Activated CD8-positive, alpha-beta memory T cell treated with anti-CD3 and anti-CD28 coated beads, Interleukin-2, amount 50 U/mL, for 24 hours (primary cell): ENCODE results near the gene SSX2IP.
"Not testable (repeated sequence)": the region's sequence is repeated elsewhere in the genome, so short reads cannot be mapped to it uniquely, and the experiment has no call there.

Source experiments
- DNase-seq: peaks from one replicate; pipeline ENCODE4 v3.0.0-alpha.2; 2020; ENCODE audit errors: extremely low read depth

The SSX2IP gene, protein sequence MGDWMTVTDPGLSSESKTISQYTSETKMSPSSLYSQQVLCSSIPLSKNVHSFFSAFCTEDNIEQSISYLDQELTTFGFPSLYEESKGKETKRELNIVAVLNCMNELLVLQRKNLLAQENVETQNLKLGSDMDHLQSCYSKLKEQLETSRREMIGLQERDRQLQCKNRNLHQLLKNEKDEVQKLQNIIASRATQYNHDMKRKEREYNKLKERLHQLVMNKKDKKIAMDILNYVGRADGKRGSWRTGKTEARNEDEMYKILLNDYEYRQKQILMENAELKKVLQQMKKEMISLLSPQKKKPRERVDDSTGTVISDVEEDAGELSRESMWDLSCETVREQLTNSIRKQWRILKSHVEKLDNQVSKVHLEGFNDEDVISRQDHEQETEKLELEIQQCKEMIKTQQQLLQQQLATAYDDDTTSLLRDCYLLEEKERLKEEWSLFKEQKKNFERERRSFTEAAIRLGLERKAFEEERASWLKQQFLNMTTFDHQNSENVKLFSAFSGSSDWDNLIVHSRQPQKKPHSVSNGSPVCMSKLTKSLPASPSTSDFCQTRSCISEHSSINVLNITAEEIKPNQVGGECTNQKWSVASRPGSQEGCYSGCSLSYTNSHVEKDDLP

DNA sequence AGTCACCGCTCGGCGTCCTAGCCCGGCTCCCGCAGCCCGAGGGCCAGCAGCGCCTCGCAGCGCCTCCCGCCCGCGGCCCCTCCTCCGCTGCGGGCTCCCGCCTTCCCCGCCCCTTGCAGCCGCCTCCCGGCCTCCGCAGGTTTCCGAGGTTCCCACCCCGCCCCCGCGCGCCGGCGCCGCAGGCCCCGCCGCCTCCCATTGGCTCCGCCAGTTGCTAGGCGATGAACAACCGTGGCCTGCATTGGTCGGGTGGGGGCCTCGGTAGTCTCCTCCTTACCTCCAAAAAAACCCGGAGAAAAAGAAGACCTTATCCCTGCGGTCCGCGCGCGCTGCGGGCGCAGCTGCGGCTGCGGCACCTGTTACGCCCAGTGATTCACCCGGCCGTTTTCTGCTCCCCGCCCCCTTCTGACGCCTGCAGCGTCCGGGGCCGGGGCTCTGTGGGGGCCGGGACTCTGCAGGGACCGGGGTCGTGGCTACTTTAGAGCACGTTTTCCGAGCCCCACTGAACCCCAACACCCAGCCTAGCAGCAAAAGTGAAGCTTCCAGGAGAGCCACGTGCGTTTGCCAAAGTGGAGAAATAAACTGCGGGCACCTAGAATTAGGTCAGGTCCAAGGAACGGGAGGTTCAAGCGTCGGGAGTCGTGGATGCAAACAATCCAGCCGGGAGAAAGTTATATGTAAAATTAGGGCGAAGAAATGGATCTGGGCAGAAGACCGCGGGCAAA, at the start of gene SSX2IP:
TSS of gene SSX2IP (minus strand) at position 65 of the 725 bp plus-strand sequence. CDS start 19,242 bp downstream, outside the sequence.
- peak; percentile 99 for DNase-seq

GRCh38 chr1:84738237-84738636, 48.0 kb upstream of the SSX2IP start:
- DNase-seq = no peak

GRCh38 chr1:84737590-84737989, 47.3 kb upstream of the SSX2IP start:
- no peak for DNase-seq

GRCh38 chr1:84736944-84737343, 46.7 kb upstream of the SSX2IP start:
- DNase-seq = no peak

GRCh38 chr1:84736445-84736844, 46.2 kb upstream of the SSX2IP start:
- DNase-seq = no peak

GRCh38 chr1:84735483-84735882, 45.2 kb upstream of the SSX2IP start:
- no peak for DNase-seq

DNA sequence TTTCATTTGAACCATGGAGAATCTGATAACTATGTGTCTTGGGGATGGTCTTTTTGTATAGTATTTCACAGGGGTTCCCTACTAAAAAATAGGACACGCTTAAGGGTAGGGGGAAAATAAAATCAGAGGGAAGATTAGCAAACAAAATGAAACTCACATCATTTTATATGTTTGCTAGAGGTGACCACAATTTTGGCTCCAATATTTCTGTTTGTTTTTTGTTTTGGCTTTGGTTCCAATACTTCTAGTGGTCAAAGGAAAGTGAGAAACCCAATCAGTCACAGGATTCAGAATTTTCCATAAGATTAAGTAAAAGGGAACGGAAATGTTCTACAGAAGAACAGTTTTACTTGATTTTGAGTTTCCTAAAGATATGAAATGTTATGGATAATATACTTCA, 42.3 kb upstream of the SSX2IP start:
- no peak for DNase-seq

GRCh38 chr1:84731519-84731918, 41.3 kb upstream of the SSX2IP start:
- DNase-seq = no peak

- DNase-seq = not testable (repeated sequence)
Observed at GRCh38 chr1:84727711-84728110, 37.5 kb upstream of the SSX2IP start.

- no peak for DNase-seq
Observed at GRCh38 chr1:84726593-84727499, 36.6 kb upstream of the SSX2IP start.

DNA sequence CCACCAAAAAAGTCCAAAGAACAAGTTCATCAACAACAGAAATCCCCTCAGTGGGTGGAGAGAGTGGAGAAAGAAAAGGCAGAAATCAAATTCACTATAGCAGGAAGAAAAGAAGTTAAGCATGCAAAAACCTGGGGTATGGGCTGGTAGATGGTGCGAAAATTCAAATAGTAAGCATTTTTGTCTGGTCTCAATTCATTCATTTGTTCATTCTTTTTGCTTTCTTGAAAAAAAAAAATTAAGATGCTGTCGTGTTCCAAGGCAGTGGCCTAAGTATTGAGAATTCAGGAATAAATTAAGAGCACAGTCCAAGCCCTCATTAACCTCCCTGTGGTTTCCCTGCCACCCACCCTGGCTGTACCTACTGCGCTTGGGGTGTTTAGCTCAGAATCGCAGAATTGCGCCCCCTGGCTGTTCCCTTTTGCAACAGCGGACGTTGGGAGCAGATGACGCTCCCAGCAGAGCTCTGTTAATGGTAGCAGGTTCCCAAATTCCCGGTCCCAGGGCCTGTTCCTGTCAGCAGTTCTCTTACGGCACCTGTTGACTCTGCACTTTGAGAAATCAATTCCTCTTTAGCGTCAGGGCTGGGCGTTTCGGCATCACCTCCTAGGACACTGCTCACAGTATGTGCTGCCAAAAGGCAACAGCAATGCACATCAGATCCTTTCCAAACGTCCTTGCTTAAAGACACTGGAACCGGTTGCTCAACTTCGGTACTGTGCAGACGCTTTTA, 34.0 kb upstream of the SSX2IP start:
- no peak for DNase-seq

GRCh38 chr1:84722794-84723193, 32.5 kb upstream of the SSX2IP start:
- DNase-seq = no peak

GRCh38 chr1:84721872-84722271, 31.6 kb upstream of the SSX2IP start:
- not testable (repeated sequence) for DNase-seq

DNA sequence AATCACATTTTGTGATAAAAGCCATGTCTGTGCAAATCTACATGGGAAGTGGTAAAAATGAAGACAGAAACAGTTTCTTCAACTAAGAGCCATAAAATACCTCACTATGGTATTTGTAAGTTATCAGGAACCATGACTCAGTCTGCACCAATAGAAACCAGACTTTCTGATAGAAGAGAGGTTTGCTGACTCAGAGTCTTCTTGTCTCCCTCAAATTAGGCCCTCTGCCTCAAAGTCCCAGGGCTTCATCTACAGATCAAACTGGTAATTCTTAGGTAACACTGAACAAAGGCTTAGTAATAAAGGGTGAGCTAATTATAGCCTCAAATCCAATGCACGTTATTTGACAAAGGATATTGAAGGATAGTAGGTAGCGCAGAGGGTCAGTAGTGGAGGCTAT, 30.9 kb upstream of the SSX2IP start:
- DNase-seq = no peak

- no peak for DNase-seq
Observed at GRCh38 chr1:84720221-84720780, 30.0 kb upstream of the SSX2IP start.

DNA sequence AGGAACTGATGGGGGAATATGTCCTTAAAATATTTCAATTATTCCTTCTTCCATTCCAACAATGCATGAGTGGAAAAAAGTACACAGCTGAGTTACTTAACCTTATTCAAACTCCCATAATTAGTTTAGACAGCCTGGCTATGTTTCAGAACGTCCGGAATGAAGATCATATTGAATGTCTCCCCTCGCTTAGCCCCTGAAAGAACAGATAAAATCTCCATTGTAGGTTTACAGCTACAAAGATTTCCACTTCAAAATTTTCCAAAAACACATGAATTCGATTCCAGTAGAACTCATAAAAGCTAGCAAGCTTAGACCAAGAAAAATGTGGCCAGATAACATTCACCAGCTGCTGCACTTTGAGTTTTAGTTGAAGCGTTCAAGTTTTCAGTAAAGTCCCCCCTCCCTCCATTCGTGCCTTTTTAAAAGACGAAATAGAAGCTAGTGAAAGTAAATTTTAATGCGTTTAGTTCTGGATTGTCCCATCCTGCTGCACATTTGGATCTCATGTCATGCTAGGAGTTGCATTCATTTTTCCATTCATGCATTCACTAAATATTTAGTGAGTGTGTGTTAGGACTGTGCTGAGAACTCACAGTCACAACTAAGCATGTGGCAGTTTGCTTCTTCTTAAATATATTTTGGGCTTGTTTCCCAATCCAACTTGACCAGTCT, 29.4 kb upstream of the SSX2IP start:
- DNase-seq = no peak

DNA sequence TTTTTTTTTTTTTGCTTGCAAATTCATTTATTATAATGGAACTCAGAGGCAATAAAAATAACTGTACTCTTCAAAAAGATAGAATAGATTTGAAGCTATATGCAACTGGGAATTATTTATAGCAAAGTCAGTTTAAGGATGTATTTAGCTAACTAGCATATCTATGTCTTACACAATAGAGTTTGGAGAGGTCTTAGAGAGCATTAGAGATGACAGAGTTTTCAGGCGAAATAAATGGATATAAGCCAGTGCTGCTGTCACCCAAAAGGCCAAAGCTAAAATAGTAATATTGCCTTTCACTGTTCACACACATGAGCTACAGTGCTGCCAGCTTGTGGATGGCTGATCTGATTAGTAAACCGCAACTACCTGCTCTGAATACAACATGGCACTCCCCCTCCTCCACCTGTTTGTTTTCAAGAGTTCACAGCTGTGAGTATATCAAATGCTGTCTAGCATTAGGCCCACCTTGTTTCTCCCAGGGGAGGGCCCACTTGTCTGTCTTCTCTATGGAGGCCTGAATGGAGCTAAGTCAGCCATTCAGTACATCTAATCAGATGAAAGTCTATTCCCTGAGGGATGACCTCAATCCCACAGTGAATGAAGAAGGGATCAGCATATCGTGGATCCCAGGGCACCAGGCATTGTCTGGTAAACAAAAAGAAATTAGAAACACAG, 25.2 kb upstream of the SSX2IP start:
- no peak for DNase-seq

- DNase-seq = no peak
Observed at GRCh38 chr1:84712276-84712874, 22.1 kb upstream of the SSX2IP start.

DNA sequence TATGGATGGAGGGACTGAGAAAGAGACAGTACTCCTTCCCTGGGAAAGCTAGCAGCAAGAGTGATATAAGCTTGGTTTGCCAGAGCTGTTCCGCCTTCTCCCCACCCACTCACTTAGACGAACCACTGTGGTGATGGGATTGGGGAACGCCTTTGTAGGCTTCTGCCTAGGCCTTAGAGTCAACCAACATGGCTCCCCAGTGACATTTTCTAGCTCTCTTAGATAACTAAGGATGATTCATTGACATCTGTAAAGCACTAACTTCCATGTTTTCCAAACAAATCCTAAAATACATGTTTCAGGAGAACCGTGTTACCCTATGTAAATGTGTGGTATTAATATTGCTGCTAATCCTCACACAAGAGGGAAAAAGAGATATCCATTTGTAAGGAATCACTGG, 21.6 kb upstream of the SSX2IP start:
- no peak for DNase-seq
